ENCODE data around the gene SCRN2.
A peak's percentile ranks its signal among the peaks of the same experiment; 100 is the strongest.

The SCRN2 gene

GRCh38 chr17:47804461-47804860 is 36.6 kb downstream of the SCRN2 start:
- DNase-seq (ENCODE audit: low spot score), result no peak

GRCh38 chr17:47803751-47804150 is 37.3 kb downstream of the SCRN2 start:
- DNase-seq (ENCODE audit: low spot score), result no peak

- DNase-seq (ENCODE audit: low spot score), result no peak
Measured at GRCh38 chr17:47803201-47803600, 37.9 kb downstream of the SCRN2 start.

- peak; percentile 72 for DNase-seq (ENCODE audit: low spot score)
Measured at GRCh38 chr17:47802341-47803022, 38.6 kb downstream of the SCRN2 start.

- no peak for DNase-seq (ENCODE audit: low spot score)
Measured at GRCh38 chr17:47801906-47802305, 39.2 kb downstream of the SCRN2 start.

- DNase-seq (ENCODE audit: low spot score), result no peak
Measured at GRCh38 chr17:47801176-47801765, 39.8 kb downstream of the SCRN2 start.

- DNase-seq (ENCODE audit: low spot score), result no peak
Measured at GRCh38 chr17:47800686-47801085, 40.4 kb downstream of the SCRN2 start.

- no peak for DNase-seq (ENCODE audit: low spot score)
Measured at GRCh38 chr17:47797797-47798196, 43.3 kb downstream of the SCRN2 start.

- no peak for DNase-seq (ENCODE audit: low spot score)
Measured at GRCh38 chr17:47792979-47793378, 48.1 kb downstream of the SCRN2 start.

GRCh38 chr17:47792457-47792856 is 48.6 kb downstream of the SCRN2 start:
- no peak for DNase-seq (ENCODE audit: low spot score)

GRCh38 chr17:47791025-47791424 is 50.0 kb downstream of the SCRN2 start:
- no peak for DNase-seq (ENCODE audit: low spot score)

GRCh38 chr17:47789611-47790561 is 51.2 kb downstream of the SCRN2 start:
- peak; percentile 92 for DNase-seq (ENCODE audit: low spot score)

All from AG20443 (cell line).